Hematopoietic multipotent progenitor cell treated with erythropoietin and hydrocortisone succinate and interleukin-3 and kit ligand, for 8 days (in vitro differentiated cells): Measurements from ENCODE around the gene MCM8.
"Not testable (repeated sequence)": the region's sequence is repeated elsewhere in the genome, so short reads cannot be mapped to it uniquely, and the experiment has no call there.

Experiments
- DNase-seq: peaks from one replicate; pipeline ENCODE4 v3.0.0-alpha.2; 2015

Gene MCM8

DNA sequence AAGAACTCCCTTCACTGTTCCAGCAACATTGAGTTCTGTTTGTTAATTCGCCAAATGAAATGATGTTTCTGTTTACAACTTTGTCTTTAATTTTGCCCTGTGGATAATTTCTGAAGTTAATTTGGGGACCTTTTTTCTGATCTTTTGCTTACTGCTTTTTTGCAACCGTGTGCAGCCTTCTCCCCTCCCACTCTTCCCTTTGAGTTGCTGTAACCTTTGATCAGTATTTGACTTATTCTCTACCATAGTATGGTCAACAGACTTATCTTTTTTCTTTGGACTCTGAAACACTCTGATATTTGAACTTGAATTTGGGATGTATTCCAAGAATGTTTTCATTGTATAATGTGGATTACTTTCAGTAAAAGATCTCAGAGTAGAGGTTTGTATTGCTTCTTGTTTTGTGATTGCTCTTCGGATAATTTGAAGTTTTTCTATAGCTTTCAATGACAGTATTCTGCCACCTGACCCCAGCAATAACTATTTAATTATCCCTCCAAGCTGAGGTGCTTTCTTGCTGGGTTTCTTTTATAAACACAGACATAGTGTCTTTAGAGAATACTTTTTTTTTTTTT is 57.2 kb downstream of the MCM8 start:
- DNase-seq = no peak

DNA sequence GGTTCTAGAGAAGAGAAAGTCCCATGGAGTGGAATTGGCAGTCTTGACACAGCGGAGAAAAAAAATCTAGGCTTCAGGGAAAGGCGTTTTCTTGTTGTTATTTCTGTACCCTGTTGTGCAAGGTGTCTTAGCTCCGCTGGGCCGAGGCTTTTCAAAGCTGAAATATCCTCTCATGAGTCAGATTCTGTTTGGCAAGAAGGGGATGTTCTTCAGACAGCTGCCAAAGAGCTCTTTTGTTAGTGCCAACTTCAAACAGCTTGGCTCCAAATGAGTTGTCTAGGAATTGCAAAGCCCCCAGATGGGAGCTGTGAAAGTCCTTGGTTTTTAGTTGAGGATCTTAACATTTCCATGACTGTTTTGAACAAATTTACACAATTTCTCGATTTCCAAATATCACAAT is 57.8 kb downstream of the MCM8 start:
- no peak for DNase-seq

DNA sequence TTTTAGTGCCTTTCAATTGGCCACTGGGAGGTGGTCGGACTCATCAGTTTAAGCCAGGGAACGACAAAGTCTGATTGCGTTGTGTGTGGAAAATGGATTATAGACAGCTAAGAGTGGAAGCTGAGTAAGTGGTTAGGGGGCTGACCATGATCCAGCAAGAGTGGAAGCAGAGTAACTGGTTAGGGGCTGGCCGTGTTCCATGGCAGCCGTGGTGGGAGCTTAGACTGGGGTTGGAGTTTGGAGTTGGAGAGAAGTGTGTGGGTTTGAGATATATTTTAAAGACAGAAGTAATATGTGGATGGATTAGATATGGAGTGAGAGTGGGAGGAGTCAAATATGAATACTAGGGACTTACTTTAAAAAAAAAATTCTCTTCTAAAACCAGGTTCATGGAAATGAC is 61.7 kb downstream of the MCM8 start:
- peak; percentile 80 for DNase-seq

DNA sequence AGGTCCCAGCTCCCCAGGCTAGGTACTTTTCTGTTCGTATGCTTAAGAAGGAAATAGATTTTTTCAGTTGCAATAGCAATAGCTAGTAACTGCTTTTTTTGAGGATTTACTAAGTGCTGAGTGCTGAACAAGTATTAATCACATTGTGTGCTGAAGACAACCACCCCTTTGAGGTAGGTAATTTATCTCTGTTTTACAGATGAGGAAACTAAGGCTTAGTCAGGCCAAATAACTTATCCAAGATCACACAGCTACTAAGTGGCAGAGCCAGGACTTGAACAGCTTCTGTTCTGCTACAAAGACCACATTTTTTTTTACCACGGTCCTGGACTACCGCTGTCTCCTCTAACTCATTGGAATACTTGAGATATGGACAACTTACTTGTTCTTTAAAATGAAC is 63.6 kb downstream of the MCM8 start:
- peak; percentile 84 for DNase-seq

DNA sequence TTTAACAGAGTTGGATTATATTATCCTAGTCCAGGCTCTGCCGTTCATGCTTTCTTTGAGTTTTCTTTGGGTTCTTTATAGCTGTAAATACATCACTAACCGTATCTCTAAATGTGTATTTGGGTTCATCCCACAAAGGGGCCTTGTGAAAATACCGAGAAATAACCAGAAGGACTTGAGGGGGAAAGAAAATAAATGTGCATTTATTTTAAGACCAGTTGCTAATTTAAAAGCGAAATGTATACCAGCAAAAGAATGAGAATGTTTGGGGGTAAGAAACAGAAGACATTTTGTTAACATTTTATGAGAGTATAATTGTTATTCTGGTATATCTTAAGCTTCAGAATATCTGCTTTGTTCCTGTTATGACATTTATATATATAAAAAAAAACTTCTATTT is 64.5 kb downstream of the MCM8 start:
- no peak for DNase-seq

DNA sequence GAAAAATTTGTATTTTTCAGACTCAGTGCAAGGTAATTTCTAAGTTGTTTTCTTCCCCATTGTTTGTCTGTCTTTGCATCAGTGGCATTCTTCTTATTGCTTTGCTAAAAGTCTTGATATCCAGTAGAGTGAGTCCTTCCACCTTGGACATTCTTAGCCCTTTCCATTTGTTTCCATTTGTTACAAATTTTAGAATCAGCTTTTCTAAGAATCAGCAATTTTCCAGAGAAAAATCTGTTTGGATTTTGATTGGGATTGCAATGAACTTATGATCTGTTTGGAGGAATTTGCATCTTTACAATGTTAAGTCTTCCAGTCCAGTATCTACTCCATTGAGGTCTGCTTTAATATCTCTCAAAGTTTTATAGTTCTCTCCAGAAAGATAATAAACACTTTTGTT is 67.0 kb downstream of the MCM8 start:
- no peak for DNase-seq

DNA sequence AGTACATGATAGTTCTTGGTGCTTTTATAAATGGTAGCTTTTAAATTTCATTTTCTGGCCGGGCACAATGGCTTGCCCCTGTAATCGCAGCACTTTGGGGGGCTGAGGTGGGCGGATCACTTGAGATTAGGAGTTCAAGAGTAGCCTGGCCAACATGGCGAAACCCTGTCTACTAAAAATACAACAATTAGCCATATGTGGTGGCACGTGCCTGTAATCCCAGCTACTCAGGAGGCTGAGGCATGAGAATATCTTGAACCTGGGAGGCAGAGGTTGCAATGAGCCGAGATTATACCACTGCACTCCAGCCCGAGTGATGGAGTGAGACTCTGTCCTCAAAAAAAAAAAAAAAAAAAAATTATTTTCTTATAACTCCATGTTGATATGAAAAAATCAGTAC is 67.4 kb downstream of the MCM8 start:
- no peak for DNase-seq

DNA sequence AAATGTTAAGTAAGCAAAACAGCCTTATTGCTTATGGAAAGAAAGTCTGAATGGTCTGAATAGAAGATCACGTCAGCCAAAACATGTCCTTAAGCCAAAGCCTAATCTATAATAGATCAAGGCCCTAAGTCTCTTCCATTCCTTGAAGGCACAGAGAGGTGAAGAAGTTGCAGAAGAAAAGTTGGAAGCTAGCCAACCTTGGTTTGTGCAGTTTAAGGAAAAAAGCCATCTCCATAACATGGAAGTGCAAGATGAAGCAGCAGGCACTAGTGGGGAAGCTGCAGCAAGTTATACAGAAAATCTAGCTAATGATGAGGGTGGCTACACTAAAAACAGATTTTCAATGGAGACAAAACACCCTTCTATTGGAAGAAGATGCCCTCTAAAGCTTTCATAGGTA is 74.3 kb downstream of the MCM8 start:
- DNase-seq = no peak

DNA sequence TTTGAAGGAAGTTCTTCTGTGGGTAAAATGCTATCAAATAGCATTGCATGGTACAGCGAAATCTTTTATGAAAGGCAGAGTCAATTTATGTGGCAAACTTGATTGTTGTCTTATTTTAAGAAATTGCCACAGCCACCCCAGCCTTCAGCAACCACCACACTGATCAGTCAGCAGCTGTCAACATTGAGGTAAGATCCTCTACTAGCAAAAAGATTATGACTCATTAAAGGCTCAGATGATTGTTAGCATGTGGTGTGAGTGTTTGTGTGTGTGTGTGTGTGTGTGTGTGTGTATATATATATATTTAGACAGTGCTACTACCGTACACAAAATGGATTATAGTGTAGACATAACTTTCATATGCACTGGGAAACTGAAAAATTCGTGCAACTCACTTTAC is 75.6 kb downstream of the MCM8 start:
- no peak for DNase-seq

DNA sequence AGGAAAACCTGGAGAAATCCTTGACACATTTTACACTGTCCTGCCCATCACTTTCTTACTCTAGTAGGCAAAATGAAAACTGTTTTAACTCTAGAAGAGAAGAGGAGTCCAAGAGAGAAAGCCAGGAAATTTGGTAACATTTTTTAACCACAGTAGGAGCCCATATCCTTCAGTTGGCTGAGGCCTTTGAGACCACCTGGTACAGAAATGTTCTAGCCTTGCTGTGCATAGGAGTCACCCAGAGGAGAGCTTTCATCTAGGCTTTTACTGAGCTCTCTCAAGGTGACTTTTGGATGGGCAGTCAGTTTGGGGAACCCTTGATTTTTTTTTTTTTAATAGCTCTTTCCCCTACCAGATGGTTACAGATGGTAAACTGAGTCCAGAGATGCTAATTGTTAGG is 78.4 kb downstream of the MCM8 start:
- no peak for DNase-seq

DNA sequence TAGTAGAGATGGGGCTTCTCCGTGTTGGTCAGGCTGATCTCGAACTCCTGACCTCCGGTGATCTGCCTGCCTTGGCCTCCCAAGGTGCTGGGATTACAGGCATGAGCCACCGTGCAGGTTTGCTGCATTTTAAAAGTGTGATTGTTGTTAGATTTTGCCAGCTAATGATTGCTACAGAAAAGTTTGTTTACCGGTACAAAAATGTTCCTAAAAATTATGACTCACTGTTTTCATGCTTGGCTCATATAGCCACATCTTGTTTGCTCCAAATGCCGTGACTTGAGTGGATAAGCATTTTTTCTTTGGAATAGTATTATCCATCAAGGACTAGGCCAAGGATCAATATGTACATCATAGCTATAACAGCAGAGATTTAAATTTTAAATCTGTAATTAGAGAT is 79.1 kb downstream of the MCM8 start:
- no peak for DNase-seq

DNA sequence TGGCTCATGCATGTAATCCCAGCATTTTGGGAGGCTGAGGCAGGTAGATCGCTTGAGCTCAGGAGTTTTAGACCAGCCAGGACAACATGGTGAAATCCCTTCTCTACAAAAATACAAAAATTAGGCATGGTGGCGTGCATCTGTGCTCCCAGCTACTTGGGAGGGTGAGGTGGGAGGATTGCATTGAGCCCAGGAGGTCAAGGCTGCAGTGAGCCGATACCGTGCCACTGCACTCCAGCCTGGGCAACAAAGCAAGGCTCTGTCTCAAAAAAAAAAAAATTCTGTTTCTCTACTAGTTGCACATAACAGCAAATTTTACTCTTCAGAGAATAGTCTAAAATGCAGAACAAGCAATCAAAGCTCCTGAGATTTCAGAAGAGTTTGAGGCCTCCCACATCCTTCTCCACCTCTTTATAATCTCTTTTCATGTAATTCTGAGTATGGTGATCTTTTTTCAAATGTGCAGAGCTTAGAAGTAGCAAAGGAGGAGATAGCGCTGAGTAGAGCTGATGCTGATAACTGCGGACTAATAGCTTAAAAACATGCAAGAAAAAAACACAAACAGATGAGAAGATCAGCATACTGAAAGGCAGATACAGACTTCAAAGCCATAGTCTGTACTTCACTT is 80.1 kb downstream of the MCM8 start:
- DNase-seq = no peak

DNA sequence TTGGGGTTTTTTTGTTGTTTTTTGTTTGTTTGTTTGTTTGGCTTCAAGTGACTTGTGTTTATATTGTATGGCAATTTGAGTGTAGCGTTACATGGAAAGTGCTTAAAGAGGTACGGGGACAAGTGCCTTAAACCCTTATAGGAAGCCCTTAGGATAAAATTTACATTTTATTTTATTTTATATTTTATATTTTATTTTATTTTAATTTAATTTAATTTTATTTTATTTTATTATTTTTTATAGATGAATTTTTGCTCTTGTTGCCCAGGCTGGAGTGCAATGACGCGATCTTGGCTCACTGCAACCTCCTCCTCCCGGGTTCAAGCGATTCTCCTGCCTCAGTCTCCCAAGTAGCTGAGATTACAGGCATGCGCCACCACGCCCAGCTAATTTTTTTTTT is 82.5 kb downstream of the MCM8 start:
- DNase-seq = not testable (repeated sequence)

DNA sequence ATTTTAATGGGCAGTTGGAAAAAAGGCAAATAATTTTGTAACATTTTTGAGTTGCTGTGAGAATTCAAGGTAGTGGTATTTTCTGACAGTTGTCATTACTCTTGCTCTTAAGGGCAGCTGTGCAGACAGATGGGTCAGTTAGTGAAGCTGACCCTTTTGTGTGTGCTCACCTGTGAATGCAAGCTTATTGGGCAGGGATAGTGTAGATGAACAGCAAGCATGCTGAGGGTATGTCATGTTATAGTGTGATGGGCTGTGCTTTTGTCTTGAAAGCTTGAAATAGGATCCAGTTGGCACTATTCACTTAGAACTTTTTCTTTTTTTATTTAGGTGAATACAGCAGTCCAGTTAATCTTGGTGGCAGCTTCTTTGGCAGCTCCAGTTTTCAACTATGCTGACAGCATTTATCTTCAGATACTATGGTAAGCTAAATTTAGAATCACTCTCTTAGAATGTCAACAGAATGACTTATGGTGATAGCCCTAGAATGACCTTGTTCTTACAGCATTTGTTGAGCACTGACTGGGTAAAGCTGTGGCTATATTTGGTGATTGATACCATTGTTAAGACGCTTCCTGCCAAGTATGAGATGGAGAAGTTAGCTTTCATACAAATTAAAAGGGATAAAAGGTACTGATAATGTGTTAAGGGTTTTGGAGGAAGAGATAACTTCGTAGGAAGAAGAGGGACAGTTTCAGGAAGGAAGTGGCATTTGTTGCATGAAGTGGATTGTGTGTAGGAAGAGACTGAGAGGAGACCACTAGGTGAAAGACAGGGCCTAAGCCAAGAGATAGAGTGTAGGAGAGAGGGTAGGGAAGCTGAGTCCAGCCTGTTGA is 83.9 kb downstream of the MCM8 start:
- DNase-seq = no peak

DNA sequence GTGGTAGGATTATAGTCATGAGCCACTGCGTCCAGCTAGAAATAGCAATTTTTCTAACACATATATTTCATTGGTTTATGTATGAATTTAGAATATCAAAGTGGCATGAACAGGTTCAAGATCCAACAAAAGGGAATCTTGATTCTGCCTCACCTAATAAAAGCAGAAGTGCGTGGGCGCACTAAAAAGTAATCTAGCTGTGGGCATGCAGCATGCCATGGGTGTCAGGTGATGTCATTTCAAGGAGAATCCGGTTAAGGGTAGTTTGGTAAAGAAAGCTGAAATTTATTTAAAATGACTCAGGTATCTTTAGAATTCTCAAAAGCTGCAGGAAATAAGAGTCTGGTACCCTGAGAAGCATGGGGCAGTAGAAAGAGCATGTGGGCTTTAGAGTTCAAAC is 85.8 kb downstream of the MCM8 start:
- no peak for DNase-seq

DNA sequence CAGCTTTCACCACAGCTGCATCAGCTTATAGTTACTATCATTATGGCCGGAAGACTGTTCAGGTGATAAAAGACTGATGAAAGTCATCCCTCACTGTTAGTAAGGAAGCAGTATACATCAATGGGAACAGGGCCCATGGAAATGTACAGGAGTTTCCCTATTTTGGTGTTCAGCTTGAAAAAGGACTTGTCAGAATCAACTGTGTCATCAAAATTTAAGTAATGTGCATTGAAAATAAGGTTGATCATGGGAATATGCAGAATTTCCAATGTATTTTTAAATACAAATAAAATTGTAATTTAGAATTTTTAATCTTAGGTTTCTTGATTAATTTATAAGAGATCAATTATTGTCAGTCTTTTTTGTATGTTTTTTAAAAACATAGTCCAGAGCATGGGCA is 86.6 kb downstream of the MCM8 start:
- DNase-seq = no peak

DNA sequence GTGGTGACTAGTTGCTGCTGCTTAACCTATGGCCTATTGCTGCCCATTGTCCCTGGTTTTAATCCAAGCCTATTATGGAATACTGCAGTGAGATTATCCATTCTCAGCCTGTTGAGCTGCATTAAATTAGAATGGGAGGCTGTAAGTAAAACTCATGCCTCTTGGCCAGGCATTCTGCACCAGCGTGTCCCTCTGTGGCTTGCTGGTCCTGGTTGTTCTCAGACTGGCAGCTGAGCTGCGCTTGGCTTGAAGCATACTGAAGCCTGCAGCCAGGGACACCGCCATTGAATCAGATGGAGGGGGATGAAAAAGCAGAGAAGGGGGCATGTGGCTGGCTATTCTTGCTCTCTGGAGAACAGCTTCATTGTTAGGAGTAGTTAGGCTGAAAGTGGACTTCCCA is 87.8 kb downstream of the MCM8 start:
- no peak for DNase-seq

DNA sequence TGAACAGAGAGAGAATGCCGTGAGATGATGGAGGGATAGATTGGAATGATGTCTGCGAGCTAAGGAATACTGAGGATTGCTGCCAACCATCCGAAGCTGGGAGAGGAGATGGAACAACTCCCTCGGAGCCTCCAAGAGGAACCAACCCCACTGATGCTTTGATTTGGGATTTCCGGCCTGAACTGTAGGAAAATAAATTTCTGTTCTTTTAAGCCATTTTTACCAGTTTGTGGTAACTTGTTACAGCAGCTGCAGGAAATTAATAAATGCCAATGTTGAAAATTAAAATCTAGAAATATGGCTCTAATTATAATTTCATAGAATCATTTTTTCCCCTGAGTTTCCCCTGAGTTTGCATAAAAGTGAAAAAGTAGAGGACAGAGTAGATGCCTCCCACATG is 89.3 kb downstream of the MCM8 start:
- DNase-seq = no peak

DNA sequence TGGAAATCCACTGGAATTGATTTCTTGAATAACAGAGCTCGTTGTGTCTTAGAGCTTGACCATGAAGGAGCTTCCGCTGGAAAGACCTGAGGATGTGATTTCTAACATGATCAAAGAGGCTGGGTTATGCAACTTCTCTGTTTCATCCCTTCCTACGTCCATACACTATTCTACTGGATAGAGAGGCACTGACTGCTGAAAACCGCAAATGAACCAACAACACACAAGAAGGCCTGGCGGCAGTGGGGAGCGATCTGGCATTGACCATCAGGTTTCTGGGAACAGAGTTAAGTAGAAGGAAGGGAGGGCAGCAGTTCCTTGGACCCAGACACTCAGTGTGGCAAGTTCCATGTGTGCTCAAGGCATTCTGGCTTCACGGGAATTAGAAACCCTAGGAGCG is 90.1 kb downstream of the MCM8 start:
- DNase-seq = no peak

DNA sequence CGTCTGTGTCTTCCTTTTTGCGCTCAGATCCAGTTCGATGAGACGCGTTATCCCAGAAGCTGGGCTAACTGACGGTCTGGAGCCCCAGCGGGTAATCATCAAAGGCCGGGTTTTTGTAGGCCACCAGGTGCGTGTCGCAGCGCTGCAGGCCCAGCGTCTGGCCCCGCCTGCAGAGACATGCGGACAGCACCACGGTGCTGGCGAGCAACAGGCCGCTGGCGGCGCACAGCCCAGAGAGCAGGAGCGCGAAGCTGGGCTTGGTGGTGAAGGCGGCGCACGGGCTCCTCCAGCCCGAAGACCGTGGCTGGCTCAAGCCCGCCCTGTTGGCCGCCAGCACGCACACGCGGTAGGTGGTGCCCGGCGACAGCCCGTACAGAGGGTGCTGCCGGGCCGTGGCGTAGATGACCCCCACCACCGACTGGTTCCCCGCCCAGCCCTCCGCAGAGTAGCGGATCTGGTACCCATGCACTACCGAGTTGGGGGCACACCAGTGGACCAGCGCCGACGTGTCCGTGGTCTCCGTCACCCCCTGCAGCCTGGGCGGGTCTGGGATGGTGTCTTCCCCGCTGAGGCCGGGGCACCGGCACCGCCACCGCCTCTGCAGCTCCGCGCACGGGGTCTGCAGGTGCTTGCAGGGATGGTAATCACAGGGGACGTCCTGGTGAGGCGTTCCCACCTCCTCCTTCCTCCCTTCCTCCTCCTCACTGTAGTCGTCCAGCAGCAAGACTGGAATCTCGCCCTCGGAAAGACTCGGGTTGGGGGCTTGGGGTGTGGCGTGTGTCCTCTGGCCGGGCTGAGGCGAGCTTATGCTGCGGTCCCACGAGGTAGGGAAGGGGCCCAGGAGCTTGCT is 90.7 kb downstream of the MCM8 start:
- no peak for DNase-seq

DNA sequence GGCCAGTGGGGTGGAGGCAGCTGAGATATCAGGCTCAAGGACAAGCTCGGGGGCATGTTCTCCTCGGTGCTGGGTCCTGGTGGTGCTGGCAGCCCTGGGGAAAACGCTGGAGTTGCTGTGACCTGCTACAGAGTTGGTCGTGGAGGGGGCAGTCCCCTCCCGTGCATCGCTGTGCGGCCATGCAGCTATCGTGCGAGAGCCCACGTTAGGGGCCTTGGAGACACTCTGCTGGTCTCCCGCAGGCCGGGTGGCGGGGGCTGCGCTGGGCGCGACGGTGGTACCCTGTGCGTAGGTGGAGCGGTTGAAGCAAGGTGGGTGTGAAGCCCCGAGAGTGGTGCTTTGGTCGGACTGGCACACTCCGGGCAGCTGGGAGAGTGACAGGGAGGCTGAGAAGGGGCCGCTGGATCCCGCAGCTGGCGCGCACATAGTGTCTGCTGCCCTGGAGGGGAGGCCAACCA is 91.4 kb downstream of the MCM8 start:
- no peak for DNase-seq

DNA sequence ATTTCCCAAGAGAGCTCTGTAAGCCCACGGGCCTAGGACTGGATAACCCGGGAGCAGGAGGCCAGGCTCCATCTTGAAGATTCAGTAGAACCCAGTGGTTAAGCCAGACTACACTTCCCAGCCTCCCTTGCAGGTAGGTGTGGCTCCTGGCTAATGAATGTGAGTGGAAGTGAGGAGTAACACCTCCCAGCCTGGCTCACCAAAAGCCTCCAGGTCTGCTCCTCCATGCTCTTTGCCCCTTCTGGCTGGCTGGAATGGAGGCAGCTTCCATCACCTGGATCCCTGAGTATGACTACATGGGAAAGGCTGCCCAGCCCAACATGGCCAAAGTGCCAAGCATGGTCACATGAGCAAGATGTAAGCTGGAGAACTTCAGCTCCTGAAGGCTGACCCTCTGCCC is 93.7 kb downstream of the MCM8 start:
- DNase-seq = peak; percentile 31

DNA sequence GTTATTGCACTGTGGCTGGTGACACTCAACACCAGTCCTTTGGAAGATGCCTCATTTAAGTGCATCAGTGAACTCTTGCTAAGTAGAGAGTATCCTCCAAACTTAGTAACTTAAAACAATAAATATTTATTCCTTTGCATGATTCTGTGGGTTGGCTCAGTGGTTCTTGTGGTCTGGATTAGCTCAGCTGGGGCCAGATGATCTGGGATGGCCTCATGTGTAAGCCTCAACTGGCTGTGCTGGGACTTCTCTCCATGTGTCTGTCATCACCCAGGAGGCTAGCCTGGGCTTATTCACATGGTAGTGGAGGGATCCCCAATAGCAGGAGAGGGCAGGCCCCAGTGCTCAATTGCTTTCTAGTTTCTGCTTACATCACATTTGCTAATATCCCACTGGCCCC is 95.1 kb downstream of the MCM8 start:
- DNase-seq = no peak

DNA sequence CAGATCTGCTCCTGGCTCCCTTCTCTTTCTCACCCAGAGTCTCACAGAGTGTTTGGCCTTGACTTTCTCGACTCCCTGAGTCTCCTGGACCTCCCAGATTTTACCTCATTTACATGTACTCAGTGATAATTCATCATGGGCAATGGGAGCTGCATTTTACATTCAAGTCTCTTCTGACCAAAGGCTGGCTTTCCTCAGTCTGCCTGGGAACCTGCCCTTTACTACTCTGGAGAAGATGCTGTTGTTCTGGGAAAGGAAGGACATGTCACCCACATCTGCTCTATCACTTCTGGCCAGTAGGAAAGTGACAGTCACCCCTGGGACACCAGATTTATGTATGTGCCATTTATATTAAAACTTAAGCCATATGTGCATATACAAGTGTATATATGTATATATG is 96.0 kb downstream of the MCM8 start:
- DNase-seq = no peak
